HEK293 (cell line): ENCODE results near the gene CD44.

ENCODE experiments used
- FEZF1 ChIP-seq: fragments of 450-650 bp; formaldehyde crosslinking; IDR thresholded peaks from 2 replicates; pipeline ENCODE4 v1.5.1; 2016; ENCODE audit warnings: missing biosample characterization, missing genetic modification characterization
- KLF10 ChIP-seq: fragments of 450-650 bp; IDR thresholded peaks from 2 replicates; pipeline ENCODE4 v1.5.1; 2018; ENCODE audit warnings: missing biosample characterization, mild to moderate bottlenecking, missing genetic modification characterization
- ZNF121 ChIP-seq: fragments of 450-650 bp; formaldehyde crosslinking; IDR thresholded peaks from 2 replicates; pipeline ENCODE4 v1.5.1; 2016; ENCODE audit warnings: missing biosample characterization, missing genetic modification characterization
- ZNF16 ChIP-seq: fragments of 450-650 bp; formaldehyde crosslinking; IDR thresholded peaks from 2 replicates; pipeline ENCODE4 v1.5.1; 2016; ENCODE audit warnings: low read depth, missing biosample characterization, missing genetic modification characterization
- ZNF302 ChIP-seq: fragments of 450-650 bp; formaldehyde crosslinking; IDR thresholded peaks from 2 replicates; pipeline ENCODE4 v1.5.1; 2016; ENCODE audit warnings: missing biosample characterization, missing genetic modification characterization, low read depth
- ZNF621 ChIP-seq: fragments of 450-650 bp; formaldehyde crosslinking; IDR thresholded peaks from 2 replicates; pipeline ENCODE4 v1.5.1; 2017; ENCODE audit warnings: missing biosample characterization, missing genetic modification characterization
- ZNF768 ChIP-seq: fragments of 450-650 bp; formaldehyde crosslinking; IDR thresholded peaks from 2 replicates; pipeline ENCODE4 v1.5.1; 2018; ENCODE audit warnings: missing biosample characterization, mild to moderate bottlenecking, missing genetic modification characterization
- ZNF837 ChIP-seq: fragments of 450-650 bp; formaldehyde crosslinking; IDR thresholded peaks from 2 replicates; pipeline ENCODE4 v1.5.1; 2016; ENCODE audit warnings: missing biosample characterization, missing genetic modification characterization
- TF ChIP-seq, protein P1 (sequence below): fragments of 450-650 bp; formaldehyde crosslinking; IDR thresholded peaks from 2 replicates; pipeline ENCODE4 v1.5.1; 2016; ENCODE audit warnings: missing biosample characterization, missing genetic modification characterization
- TF ChIP-seq, protein P2 (sequence below): fragments of 450-650 bp; formaldehyde crosslinking; IDR thresholded peaks from 2 replicates; pipeline ENCODE4 v1.5.1; 2016; ENCODE audit warnings: missing biosample characterization, missing genetic modification characterization
- TF ChIP-seq, protein P3 (sequence below): IDR thresholded peaks from 2 replicates; pipeline ENCODE4 v1.6.1; 2011; ENCODE audit warnings: mild to moderate bottlenecking, low read depth, low read length, borderline replicate concordance

DNA sequence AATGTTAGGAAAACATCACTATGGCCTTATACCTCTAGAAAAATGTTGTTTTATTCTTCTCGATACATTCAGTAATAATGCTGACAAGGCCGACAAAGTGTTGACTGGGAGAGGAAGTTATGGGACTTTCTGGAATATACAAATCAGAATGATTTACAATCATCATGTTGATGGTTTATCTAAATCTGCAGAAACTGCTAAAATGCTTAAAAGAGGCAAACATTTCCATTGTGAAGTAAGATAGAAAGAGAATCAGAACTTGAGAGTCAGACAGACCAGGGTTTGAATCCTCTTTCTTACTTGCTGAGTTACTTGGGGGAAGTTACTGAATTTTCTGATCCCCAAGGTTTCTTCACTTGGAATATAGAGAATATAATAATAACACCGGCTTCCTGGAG, 89.4 kb downstream of the CD44 start:
- TF ChIP-seq, protein P1, sequence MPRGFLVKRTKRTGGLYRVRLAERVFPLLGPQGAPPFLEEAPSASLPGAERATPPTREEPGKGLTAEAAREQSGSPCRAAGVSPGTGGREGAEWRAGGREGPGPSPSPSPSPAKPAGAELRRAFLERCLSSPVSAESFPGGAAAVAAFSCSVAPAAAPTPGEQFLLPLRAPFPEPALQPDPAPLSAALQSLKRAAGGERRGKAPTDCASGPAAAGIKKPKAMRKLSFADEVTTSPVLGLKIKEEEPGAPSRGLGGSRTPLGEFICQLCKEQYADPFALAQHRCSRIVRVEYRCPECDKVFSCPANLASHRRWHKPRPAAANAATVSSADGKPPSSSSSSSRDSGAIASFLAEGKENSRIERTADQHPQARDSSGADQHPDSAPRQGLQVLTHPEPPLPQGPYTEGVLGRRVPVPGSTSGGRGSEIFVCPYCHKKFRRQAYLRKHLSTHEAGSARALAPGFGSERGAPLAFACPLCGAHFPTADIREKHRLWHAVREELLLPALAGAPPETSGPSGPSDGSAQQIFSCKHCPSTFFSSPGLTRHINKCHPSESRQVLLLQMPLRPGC: no peak
- TF ChIP-seq, protein P2, sequence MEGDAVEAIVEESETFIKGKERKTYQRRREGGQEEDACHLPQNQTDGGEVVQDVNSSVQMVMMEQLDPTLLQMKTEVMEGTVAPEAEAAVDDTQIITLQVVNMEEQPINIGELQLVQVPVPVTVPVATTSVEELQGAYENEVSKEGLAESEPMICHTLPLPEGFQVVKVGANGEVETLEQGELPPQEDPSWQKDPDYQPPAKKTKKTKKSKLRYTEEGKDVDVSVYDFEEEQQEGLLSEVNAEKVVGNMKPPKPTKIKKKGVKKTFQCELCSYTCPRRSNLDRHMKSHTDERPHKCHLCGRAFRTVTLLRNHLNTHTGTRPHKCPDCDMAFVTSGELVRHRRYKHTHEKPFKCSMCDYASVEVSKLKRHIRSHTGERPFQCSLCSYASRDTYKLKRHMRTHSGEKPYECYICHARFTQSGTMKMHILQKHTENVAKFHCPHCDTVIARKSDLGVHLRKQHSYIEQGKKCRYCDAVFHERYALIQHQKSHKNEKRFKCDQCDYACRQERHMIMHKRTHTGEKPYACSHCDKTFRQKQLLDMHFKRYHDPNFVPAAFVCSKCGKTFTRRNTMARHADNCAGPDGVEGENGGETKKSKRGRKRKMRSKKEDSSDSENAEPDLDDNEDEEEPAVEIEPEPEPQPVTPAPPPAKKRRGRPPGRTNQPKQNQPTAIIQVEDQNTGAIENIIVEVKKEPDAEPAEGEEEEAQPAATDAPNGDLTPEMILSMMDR (tag by site-specific recombination): no peak
- no peak for TF ChIP-seq ZNF16 (tag by site-specific recombination)
- TF ChIP-seq, protein P3, sequence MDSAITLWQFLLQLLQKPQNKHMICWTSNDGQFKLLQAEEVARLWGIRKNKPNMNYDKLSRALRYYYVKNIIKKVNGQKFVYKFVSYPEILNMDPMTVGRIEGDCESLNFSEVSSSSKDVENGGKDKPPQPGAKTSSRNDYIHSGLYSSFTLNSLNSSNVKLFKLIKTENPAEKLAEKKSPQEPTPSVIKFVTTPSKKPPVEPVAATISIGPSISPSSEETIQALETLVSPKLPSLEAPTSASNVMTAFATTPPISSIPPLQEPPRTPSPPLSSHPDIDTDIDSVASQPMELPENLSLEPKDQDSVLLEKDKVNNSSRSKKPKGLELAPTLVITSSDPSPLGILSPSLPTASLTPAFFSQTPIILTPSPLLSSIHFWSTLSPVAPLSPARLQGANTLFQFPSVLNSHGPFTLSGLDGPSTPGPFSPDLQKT: no peak
- TF ChIP-seq ZNF768: no peak
- TF ChIP-seq ZNF837 (tag by site-specific recombination): no peak
- TF ChIP-seq ZNF302 (tag by site-specific recombination): no peak
- TF ChIP-seq ZNF121 (tag by site-specific recombination): no peak
- no peak for TF ChIP-seq ZNF621
- TF ChIP-seq KLF10: no peak
- no peak for TF ChIP-seq FEZF1 (tag by site-specific recombination)
